Stimulated activated CD4-positive, alpha-beta T cell treated with anti-CD3 and anti-CD28 coated beads, Interleukin-1b, Interleukin-23, amount 100 ng/mL, for 4 hours (primary cell): ENCODE results near the gene LILRA6.
A peak's percentile ranks its signal among the peaks of the same experiment; 100 is the strongest.

Experiments used
- DNase-seq, 2 donors: peaks; one replicate each; pipeline ENCODE4 v3.0.0-alpha.2; 2020; ENCODE audit warnings: low read depth in 2 of 2

LILRA6 gene

DNA sequence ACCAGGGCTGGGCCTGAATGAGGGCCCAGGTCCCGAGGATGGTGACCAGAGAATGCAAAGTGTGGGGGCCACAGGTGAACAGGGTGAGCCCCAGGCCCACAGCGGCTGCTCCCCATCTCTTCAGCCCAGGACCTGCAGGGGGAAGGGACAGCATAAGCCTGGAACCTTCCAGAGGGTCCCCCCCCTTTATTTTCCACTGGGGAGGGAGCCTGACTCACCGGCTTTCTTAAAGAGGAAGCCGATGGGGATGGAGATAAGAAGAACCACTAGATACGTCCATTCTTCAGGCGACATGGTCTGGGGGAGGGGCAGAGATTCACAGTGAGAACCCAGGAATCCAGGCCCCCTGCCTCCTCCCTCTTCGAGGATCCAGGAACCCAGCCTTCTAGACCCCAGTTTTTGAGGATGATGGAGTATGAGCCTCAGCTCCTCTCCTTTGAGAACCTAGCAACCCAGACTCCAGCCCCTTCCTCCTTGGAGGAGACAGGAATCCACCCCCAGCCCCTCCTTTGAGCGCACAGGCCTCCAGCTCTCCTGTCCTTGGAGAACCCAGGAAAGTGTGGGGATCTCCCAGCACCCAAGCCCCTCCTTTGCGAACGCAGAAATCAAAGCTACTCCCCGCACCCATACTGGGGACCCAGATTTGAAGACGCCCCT is 54.2 kb downstream of the LILRA6 start:
- peak; percentile 31 to 51 for DNase-seq

DNA sequence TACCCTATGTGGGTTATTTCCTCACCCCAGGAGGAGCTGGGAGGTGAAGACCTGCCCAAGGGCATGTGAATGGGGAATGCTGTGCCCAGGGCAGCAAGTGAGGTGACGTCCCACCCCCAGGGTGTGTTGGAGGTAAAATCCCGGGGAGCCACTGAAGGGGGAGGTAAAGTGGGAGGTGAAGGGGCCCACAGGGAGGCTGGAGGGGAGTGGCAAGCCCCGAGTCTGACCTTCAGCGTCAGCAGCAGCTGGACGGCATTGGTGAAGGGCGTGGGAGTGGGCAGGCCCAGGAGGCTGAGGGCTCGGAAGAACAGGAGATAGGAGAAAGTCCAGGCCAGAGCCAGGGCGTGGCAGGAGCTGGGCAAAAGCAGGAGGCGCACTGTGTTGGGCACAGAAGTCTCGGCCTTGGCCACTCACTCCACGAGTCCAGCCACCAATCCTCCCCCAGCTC is 55.6 kb downstream of the LILRA6 start:
- no peak for DNase-seq
